GM13977 (cell line): ENCODE measurements around the gene OSBP2.

Experiments used
- DNase-seq: peaks from one replicate; pipeline ENCODE4 v3.0.0; 2012; ENCODE audit warnings: low spot score
- in situ Hi-C: fragments of 300-500 bp; cut with MboI; formaldehyde crosslinking; loops from one replicate; pipeline ENCODE4 v1.12.0; 2022; ENCODE audit warnings: low sequenced_read_pairs, low pct_unique_long_range_greater_than_20kb, mixed read lengths, inconsistent platforms; ENCODE audit not compliant: unreplicated experiment
- TF ChIP-seq, protein P1 (sequence below): IDR thresholded peaks from 2 replicates; pipeline ENCODE4 v1.5.1; 2012; ENCODE audit warnings: mild to moderate bottlenecking, control low read depth; ENCODE audit not compliant: insufficient read depth; ENCODE audit errors: extremely low read depth, missing control alignments

Gene OSBP2

DNA sequence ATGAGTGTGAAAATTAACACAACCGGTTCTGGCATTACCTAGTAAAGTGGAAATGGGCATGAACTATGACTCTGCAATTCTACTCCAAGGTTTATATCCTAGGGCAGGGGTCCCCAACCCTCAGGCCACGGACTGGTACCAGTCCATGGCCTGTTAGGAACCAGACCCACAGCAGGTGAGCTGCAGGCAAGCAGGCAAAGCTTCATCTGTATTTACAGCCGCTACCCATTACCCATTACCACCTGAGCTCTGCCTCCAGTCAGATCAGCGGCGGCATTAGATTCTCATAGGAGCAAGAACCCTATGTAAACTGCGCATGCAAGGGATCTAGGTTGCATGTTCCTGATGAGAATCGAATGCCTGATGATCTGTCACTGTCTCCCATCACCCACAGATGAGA lies 224.1 kb downstream of the OSBP2 start:
- no peak for DNase-seq
- in situ Hi-C loops = no loop called here
- TF ChIP-seq, protein P1, sequence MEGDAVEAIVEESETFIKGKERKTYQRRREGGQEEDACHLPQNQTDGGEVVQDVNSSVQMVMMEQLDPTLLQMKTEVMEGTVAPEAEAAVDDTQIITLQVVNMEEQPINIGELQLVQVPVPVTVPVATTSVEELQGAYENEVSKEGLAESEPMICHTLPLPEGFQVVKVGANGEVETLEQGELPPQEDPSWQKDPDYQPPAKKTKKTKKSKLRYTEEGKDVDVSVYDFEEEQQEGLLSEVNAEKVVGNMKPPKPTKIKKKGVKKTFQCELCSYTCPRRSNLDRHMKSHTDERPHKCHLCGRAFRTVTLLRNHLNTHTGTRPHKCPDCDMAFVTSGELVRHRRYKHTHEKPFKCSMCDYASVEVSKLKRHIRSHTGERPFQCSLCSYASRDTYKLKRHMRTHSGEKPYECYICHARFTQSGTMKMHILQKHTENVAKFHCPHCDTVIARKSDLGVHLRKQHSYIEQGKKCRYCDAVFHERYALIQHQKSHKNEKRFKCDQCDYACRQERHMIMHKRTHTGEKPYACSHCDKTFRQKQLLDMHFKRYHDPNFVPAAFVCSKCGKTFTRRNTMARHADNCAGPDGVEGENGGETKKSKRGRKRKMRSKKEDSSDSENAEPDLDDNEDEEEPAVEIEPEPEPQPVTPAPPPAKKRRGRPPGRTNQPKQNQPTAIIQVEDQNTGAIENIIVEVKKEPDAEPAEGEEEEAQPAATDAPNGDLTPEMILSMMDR = no peak

DNA sequence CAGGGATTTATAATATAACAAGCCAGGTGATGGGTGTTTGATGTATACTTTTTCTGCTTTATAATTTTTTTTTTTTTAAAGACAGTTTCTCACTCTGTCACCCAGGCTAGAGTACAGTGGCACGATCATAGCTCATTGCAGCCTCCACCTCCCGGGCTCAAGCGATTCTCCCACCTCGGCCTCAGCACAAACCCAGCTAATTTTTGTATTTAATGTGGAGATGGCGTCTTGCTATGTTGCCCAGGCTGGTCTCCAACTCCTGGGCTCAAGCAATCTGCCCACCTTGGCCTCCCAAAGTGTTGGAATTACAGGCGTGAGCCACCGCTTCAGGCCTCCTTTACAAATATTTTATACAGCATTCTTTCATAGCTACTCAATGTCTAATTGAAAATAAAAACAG lies 225.3 kb downstream of the OSBP2 start:
- no peak for DNase-seq
- TF ChIP-seq, protein P1 = no peak
- in situ Hi-C loops = no loop called here

DNA sequence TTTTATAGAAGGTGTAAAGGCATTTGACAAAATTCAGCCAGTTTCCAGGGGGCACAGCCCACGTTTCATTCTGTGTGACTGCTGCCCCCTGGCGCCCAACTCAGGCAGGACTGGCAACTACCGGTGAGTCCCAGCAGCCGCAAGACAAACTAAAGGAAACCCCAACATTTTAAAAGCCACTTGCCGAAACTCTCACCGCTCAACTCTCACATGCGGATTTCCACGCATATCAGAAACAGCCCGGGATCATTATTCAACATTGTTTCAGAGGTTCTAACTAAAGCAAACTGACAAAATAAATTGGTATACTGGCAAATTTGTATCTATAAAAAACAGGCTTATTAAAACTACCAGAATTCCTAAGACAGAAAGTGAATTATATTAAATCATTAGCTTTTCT lies 225.7 kb downstream of the OSBP2 start:
- TF ChIP-seq, protein P1 = peak; percentile 96
- peak; percentile 86 for DNase-seq
- in situ Hi-C loops = no loop called here

DNA sequence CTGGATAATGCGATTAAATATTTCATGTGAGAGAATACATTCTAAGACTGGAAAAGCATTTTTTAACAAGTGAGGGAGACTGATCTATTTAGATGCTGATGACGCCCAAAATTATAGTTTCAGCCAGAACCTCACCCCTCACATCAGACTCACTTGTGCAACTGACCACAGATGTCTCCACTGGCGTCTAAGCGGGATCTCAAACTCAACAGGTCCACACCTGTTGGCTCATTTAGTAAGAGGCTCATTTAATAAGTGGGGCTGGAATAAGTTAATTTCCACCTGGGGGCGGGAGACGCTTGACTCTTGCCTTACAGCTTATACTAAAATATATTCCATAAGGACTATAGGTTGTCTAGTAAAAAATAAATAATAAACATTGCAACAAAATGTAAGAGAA lies 226.4 kb downstream of the OSBP2 start:
- peak; percentile 30 for DNase-seq
- in situ Hi-C loops = no loop called here
- TF ChIP-seq, protein P1 = no peak

DNA sequence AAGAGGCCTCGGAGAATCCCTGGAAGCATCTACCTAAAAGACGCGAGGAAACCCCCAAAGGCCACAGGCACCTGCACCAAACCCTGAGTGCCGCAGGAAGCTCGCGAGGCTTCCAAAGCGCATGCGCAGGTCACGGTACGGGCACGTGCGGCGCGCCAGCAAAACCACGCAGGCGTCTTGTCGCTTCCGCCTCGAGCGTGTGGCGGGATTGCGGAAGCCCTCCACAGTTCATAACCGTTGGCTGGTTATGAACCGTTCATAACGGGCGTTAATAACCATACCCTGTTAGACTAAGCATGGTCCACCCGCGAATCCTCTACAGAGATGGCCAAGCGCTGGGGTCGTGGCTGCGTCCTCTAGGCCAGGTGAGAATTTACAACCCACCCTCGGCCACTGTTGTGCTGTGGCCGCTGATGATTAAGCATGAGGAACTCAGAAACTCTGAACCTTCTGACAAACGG lies 227.5 kb downstream of the OSBP2 start:
- in situ Hi-C loops = no loop called here

DNA sequence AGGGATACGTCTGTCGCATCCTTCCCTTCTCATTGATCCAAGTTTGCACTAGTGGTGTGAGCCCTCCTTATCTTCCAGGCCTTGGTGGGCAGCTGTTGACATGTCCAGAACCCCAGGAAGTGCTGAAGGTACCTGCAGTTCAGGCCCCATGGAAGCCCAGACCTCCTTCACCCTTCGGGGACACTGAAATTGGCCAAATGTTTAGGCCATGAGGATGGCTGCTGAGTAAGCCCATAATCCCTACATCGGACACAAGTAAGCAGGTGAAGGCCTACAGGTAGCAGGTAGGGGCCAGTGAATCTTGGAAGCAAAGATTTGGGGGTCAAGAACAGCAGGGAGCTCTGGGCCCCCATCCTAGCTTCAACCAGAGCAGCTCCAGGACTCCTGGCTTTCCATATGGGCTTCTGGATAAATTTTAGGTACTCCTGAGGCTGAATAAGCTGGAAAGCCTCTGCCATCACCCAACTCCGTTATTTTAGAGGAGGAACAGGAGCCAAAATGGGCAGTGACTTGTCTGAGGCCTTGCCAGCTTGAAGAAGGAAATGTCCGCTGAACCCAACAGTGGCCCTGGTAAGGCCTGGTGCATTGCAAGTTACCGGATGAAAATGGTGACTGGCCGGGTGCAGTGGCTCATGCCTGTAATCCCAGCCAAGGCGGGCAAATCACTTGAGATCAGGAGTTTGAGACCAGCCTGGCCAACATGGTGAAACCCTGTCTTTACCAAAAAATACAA lies 228.7 kb downstream of the OSBP2 start:
- DNase-seq = no peak
- TF ChIP-seq, protein P1 = no peak
- in situ Hi-C loops = no loop called here

More for the DNA sequence above, 227.5 kb downstream of the OSBP2 start:
- peak; percentile 87 for DNase-seq
- TF ChIP-seq, protein P1 = no peak
